Measurements from ENCODE around the gene RBM20. TPM values are rescaled to one million over a fixed set of nuclear protein-coding genes. Genes with fewer than 3 reads are reported as not detected.

The RBM20 gene
- total and polyA plus RNA-seq, 10 of the 15 experiments (the other 5 are each of a cell fraction or from before 2014, with no cell fraction given) = 0.04 to 0.26 (median 0.15) TPM

GRCh38 chr10:110859973-110860376, 215.8 kb downstream of the RBM20 start (continued):
- TF ChIP-seq MLLT1 (IDR thresholded peaks at IDR 0.05) (0 out of 2 replicates have a peak, but pooled peaks have one; percentile 8), PBX3 (IDR thresholded peaks at IDR 0.05; ENCODE audit: insufficient replicate concordance, low read depth, low read length) (no peak), ZNF592 (IDR thresholded peaks at IDR 0.05) (no peak), CUX1 (IDR thresholded peaks at IDR 0.05; ENCODE audit: insufficient replicate concordance, low read depth, low read length) (no peak), RCOR1 (conservative IDR thresholded peaks at IDR 0.05; ENCODE audit: low read depth, low read length) (no peak), EED (IDR thresholded peaks at IDR 0.05; ENCODE audit: low read depth) (peak; percentile 49; the same call in 1 of the 2 replicates), BCL11A (IDR thresholded peaks at IDR 0.05; ENCODE audit: low read depth, low read length) (no peak), REST (IDR thresholded peaks at IDR 0.05; ENCODE audit: low read depth, low read length) (no peak), CEBPZ (IDR thresholded peaks at IDR 0.05; ENCODE audit: low read depth, low read length) (no peak)

Measured in GM12878 (cell line).